HS-27A (cell line): ENCODE results near the gene GRHL3.

Experiments
- DNase-seq: peaks from one replicate; pipeline ENCODE4 v3.0.0-alpha.2; 2012; ENCODE audit warnings: low read depth, missing footprints

Gene GRHL3

GRCh38 chr1:24344090-24344742 lies 25.1 kb downstream of the GRHL3 start:
- no peak for DNase-seq

GRCh38 chr1:24345334-24345733 lies 26.2 kb downstream of the GRHL3 start:
- DNase-seq = no peak

DNA sequence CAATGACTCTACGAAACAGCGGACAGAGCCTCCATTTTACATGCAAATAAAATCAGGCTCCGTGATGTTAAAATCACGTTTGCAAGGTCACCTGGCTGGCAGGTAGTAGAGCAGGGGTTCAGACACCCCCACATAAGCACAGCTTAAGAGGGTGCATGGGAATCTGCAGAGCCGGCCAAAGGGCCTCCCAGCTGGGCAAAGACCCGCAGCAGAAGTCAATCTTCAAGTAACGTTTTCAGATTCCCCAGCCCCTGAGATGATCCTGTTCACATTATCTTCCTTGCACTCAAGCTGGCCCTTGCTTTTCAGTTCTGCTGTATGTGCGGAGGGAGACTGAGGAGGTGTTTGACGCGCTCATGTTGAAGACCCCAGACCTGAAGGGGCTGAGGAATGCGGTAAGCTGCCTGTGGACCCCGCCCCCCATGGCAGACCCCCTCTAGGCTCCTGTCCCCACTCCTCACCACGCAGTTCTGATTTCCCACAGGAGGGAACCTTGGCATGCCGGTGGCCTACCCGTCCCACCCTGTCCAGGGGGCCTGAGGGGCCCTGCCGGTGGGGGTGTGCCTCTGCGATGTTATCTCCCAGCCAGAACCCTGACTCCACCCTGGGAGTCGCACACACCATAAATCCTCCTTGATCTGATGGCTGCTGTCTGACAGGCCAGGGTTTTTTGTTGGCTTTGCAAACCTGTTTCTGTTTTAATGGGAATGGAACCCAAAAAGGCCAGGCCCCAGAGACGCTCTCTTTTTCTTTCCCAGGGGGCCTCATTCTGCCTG lies 28.2 kb downstream of the GRHL3 start:
- DNase-seq = no peak

GRCh38 chr1:24348196-24348595 lies 29.0 kb downstream of the GRHL3 start:
- DNase-seq = no peak

- no peak for DNase-seq
Measured at GRCh38 chr1:24349891-24350290, 30.7 kb downstream of the GRHL3 start.

DNA sequence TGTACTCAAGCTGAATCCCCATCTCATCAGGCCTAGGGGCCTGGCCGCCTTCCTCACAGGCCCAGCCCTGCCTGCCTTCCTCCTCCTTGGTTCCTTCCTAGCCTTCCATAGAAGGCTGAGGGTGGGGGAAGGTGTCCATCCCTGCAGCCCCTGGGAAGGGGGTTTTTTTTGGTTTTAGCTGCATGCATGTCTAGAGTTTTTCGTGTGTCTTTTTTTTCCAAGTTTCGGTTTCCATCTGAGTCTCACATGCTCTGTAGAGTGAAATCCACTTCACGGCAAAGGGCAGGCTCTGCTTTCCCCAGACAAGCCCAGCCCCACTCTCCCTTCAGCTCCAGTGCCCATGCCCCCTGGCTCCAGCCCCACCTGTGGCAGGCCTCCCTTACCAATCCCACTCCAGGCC lies 32.1 kb downstream of the GRHL3 start:
- no peak for DNase-seq

- DNase-seq = no peak
Measured at GRCh38 chr1:24351918-24352627, 32.9 kb downstream of the GRHL3 start.

GRCh38 chr1:24353292-24353891 lies 34.2 kb downstream of the GRHL3 start:
- DNase-seq = no peak

- DNase-seq = no peak
Measured at GRCh38 chr1:24355466-24355865, 36.3 kb downstream of the GRHL3 start.

DNA sequence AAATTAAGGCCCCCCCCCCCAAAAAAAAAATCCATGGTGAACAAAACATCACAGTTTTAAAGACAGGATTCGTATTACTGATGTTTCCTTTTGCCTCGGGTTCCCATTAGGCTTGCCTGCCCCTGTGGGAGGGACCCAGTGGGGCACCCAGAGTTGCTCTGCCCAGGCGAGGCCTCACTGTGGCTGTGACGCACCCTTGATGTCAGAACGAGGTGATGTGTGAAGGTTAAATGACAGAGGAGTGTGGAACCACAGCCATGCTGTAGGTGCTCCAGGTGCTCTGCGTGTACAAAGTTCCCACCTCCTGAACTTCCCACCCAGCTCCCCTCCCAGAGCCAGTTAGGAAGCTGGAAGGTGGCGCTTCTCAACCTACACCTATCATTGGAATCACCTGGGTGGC lies 37.9 kb downstream of the GRHL3 start:
- DNase-seq = no peak

GRCh38 chr1:24360681-24361080 lies 41.5 kb downstream of the GRHL3 start:
- no peak for DNase-seq

DNA sequence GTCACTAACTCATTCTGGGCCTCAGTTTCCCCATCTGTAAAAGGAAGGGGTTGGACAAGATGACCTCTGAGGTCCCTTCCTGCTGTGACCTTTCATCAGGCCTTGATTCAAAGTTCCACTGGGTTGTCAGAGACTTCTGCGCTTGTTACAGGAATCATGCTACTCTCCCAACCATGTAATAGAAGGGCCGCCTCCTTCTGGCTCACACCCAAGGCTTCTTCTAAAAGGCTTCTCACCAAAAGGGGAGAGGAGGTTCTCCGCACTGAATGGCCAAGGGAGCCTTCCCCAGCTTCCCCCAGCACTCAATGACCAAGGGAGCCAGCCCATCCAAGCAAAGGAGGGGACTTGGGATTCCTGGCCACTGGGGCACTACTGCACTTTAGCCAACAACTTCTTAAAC lies 42.7 kb downstream of the GRHL3 start:
- DNase-seq = no peak

- DNase-seq = no peak
Measured at GRCh38 chr1:24362396-24362795, 43.2 kb downstream of the GRHL3 start.

DNA sequence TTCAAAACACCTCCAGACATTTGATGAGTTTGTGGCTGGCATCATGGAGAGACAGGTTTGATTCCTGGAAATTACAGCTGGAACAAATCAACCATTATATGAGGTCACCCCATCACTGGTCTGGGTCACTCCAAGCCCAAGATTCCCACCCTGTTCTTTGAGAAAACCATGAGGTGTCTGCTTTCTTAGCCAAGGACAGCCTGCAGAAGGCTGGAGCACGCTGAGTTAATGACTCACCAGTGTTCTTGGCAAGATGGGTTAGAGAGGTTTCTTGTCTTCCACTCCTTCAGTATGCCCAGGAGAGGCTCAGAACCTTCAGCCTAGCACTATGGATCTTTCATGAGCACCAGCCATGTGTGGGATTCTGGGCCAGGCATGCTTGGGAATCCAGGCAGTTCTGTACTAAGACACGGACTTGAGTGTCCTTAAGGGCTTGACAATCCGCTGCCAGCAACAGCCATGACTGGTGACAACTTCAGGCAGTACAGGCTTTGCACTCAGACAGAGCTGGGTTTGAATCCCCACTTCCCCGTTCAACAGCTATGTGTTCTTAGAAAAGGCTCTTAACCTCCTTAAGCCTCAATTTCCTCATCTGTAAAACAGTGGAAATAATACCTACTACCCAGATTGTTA lies 43.9 kb downstream of the GRHL3 start:
- no peak for DNase-seq

- no peak for DNase-seq
Measured at GRCh38 chr1:24363994-24364393, 44.8 kb downstream of the GRHL3 start.

DNA sequence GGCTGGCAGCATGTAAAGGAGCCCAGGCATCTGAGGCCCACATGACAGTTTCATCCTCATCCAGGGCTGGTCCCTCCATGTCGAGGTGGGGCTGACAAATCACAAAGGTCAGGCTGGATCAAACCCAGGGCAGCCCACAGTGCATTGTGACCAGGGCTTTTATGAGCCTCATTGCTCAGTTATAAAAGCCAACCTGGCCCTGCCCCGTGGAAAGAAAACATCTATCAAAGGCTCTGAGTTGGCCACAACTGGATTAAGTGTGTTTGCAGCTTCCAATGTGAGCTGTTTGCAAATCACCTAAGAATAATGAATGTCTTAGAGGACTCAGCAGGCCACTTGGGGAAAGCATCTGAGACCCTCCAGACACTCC lies 45.4 kb downstream of the GRHL3 start:
- no peak for DNase-seq

DNA sequence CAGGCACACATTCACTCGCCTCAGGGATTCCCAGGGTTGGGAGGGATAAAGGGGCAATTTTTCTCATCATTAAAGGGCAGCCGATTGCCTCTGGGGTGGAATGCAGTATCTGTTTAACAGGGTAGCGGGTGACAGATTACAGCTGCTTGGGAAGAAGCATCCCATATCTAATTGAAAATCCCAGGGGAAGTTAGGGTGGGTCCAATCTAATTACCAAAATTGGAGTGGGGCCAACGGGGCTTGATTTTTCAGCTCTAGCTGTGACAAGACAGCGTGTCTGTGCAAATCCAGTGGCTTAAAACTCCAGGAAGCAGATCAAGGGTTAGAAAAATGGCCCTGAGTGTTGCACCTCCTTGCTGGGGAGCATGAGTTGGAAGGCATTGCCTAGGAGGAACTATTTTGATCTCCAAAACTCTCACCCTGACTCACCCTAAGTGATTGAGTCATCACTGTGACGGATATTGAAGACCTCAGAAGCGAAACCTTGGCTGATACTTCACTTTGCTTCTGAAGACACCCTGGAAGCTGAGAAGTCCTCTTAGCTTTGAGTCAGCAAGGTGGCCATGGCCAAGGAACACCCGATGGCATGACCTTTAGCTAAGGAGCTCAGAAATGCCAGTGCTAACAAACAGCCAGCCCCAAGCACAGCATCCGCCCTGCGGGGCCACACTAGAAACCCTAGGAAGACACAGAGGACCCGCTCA lies 46.0 kb downstream of the GRHL3 start:
- peak; percentile 75 for DNase-seq

- DNase-seq = no peak
Measured at GRCh38 chr1:24366707-24367106, 47.5 kb downstream of the GRHL3 start.

- DNase-seq = no peak
Measured at GRCh38 chr1:24369199-24369598, 50.0 kb downstream of the GRHL3 start.

DNA sequence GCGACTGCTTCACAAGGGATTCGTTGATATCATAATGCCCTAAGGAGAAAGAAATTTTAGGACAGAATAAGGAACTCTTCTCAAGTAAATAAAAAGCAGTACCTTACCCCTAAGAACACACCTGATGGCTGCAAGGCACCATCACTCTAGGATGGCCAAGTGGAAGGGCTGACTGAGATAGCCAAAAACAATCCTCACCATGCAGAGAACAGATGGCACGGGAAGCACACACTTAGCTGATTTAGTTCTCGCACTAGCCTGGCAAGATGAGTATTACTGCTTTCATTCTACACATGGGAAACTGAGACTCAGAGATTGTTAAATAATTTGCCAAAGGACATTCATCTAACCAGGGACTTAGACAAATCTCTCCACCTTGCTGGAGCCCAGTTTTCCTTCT lies 50.6 kb downstream of the GRHL3 start:
- DNase-seq = no peak

GRCh38 chr1:24373044-24373443 lies 53.9 kb downstream of the GRHL3 start:
- DNase-seq = no peak

DNA sequence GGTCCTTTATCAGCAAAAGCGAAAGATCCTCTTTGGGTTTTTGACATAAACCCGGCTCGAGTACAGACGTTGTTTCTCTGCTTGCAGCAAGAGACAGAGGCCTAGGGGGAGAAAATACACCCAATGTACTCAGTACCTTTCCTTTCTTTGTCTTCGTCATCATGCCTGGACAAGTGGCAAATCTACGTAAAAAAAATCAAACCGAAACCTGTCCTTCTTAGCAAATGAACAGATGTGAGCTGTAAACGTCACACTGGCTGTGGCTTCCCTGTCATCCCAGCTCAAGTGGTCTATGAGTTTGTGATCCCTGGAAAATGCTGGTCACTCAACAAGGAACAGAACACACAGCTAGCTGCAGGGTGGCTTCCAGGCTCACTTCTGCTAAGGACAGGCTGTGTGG lies 54.6 kb downstream of the GRHL3 start:
- no peak for DNase-seq
